ENCODE measurements around the gene CDY1.
"Not testable (repeated sequence)": the region's sequence is repeated elsewhere in the genome, so short reads cannot be mapped to it uniquely, and the experiment has no call there.

GRCh38 chrY:25639852-25640251 lies 17.9 kb downstream of the CDY1 start:
- TF ChIP-seq EZH2 (IDR thresholded peaks at IDR 0.05; ENCODE audit: borderline replicate concordance, low read length); CTCF (IDR thresholded peaks at IDR 0.05; ENCODE audit: low read length): not testable (repeated sequence)
